GM23338 (cell line): ENCODE results near the gene TTBK1. TPM values are rescaled to one million over a fixed set of nuclear protein-coding genes. Genes with fewer than 3 reads are reported as not detected.

ENCODE experiments used
- ATAC-seq: fragments of 200-7000 bp; cut with Tn5 transposase; 3 replicates; pipeline ENCODE4 v1.9.1; 2020
- DNase-seq: peaks from one replicate; pipeline ENCODE4 v3.0.0-alpha.2; 2015; ENCODE audit warnings: low spot score
- H2AFZ ChIP-seq: fragments of 200-600 bp; sonication (generic); 2 replicates; pipeline ENCODE4 v1.8.0; 2016; ENCODE audit warnings: antibody characterized with exemption, mild to moderate bottlenecking, moderate library complexity
- H3F3A ChIP-seq: fragments of 200-600 bp; sonication (generic); replicated peaks from 2 replicates; pipeline ENCODE4 v1.8.0; 2017; ENCODE audit warnings: antibody characterized with exemption, mixed run types, low read depth
- H3K27ac ChIP-seq: fragments of 200-600 bp; sonication (generic); 2 replicates; pipeline ENCODE4 v1.6.1; 2016; ENCODE audit warnings: low read depth
- H3K27me3 ChIP-seq: fragments of 200-600 bp; sonication (generic); 2 replicates; pipeline ENCODE4 v1.8.0; 2016; ENCODE audit warnings: mild to moderate bottlenecking, mixed run types, moderate library complexity; ENCODE audit not compliant: insufficient read depth
- H3K36me3 ChIP-seq: fragments of 200-600 bp; sonication (generic); 2 replicates; pipeline ENCODE4 v1.8.0; 2016; ENCODE audit warnings: mild to moderate bottlenecking; ENCODE audit not compliant: insufficient read depth
- H3K4me1 ChIP-seq: fragments of 200-600 bp; sonication (generic); 2 replicates; pipeline ENCODE4 v1.8.0; 2016; ENCODE audit warnings: mild to moderate bottlenecking, moderate library complexity; ENCODE audit not compliant: insufficient read depth
- H3K4me2 ChIP-seq: fragments of 200-600 bp; sonication (generic); 2 replicates; pipeline ENCODE4 v1.7.1; 2017; ENCODE audit warnings: mixed run types
- H3K4me3 ChIP-seq: fragments of 200-600 bp; sonication (generic); 2 replicates; pipeline ENCODE4 v1.6.1; 2016; ENCODE audit warnings: mixed run types
- H3K79me2 ChIP-seq: fragments of 200-600 bp; sonication (generic); replicated peaks from 2 replicates; pipeline ENCODE4 v1.8.0; 2017; ENCODE audit warnings: mild to moderate bottlenecking; ENCODE audit not compliant: insufficient read depth
- H3K9me2 ChIP-seq: fragments of 200-600 bp; sonication (generic); 2 replicates; pipeline ENCODE4 v1.8.0; 2017; ENCODE audit not compliant: insufficient read depth
- H4K20me1 ChIP-seq: fragments of 200-600 bp; sonication (generic); replicated peaks from 2 replicates; pipeline ENCODE4 v1.8.0; 2017; ENCODE audit warnings: mild to moderate bottlenecking; ENCODE audit not compliant: insufficient read depth
- H3K27ac Mint-ChIP-seq: 2 replicates; pipeline ENCODE4 v1.8.0; 2020; ENCODE audit warnings: inconsistent platforms, mild to moderate bottlenecking, moderate library complexity, mixed read lengths
- H3K27me3 Mint-ChIP-seq: 3 replicates; pipeline ENCODE4 v1.8.0; 2022; ENCODE audit warnings: low read depth, mild to moderate bottlenecking, moderate library complexity, mixed read lengths, inconsistent platforms; ENCODE audit not compliant: insufficient read depth, poor library complexity
- H3K36me3 Mint-ChIP-seq: 3 replicates; pipeline ENCODE4 v1.8.0; 2021; ENCODE audit warnings: low read depth, mild to moderate bottlenecking, inconsistent platforms, moderate library complexity, mixed read lengths
- H3K4me1 Mint-ChIP-seq: 3 replicates; pipeline ENCODE4 v1.8.0; 2020; ENCODE audit warnings: mild to moderate bottlenecking, inconsistent platforms, mixed read lengths
- H3K4me3 Mint-ChIP-seq: 3 replicates; pipeline ENCODE4 v1.8.0; 2021; ENCODE audit warnings: moderate library complexity, mild to moderate bottlenecking, inconsistent platforms, mixed read lengths
- H3K9me3 Mint-ChIP-seq: 3 replicates; pipeline ENCODE4 v1.8.0; 2020; ENCODE audit warnings: moderate library complexity, mild to moderate bottlenecking, inconsistent platforms, mixed read lengths
- CREB1 ChIP-seq: fragments of 250-450 bp; sonication (Bioruptor Pico); IDR thresholded peaks from 2 replicates; pipeline ENCODE4 v1.5.0; 2020; ENCODE audit warnings: low read depth, mild to moderate bottlenecking, moderate library complexity
- CTCF ChIP-seq, 2 experiments: fragments of 200-600 bp in 1 of 2; sonication (generic) in 1 of 2; conservative IDR thresholded peaks; 2 replicates each; pipeline versions ENCODE4 v1.5.1 to v1.6.1; 2016 to 2017; ENCODE audit warnings: antibody characterized with exemption in 2 of 2, low read depth in 2 of 2, mild to moderate bottlenecking in 2 of 2, moderate library complexity in 1 of 2
- EZH2 ChIP-seq: fragments of 200-600 bp; sonication (generic); IDR thresholded peaks from one replicate; pipeline ENCODE4 v1.8.0; 2017; ENCODE audit warnings: antibody characterized with exemption, mild to moderate bottlenecking, low read depth; ENCODE audit not compliant: unreplicated experiment
- JUNB ChIP-seq: IDR thresholded peaks from one replicate; pipeline ENCODE4 v1.6.1; 2016; ENCODE audit warnings: antibody characterized with exemption; ENCODE audit not compliant: unreplicated experiment
- POLR2AphosphoS5 ChIP-seq: IDR thresholded peaks from 2 replicates; pipeline ENCODE4 v1.6.1; 2016; ENCODE audit warnings: antibody characterized with exemption, low read depth
- REST ChIP-seq: IDR thresholded peaks from one replicate; pipeline ENCODE4 v1.6.1; 2018; ENCODE audit warnings: antibody characterized with exemption; ENCODE audit not compliant: unreplicated experiment
- ZNF331 ChIP-seq: fragments of 250-450 bp; sonication (Bioruptor Pico); IDR thresholded peaks from 2 replicates; pipeline ENCODE4 v1.5.0; 2020; ENCODE audit warnings: low read depth, mild to moderate bottlenecking, moderate library complexity
- polyA plus RNA-seq: library from polyadenylated mRNA; unstranded; fragments of >200 nt; fragmentation: Nextera tagmentation; extraction: Ambion mirVana; gene quantifications from 2 replicates; pipeline ENCODE4 v1.2.1, GENCODE V29; 2016
- total RNA-seq: library from RNA; depleted of rRNA; stranded (reverse); fragments of >200 nt; shearing (Covaris generic); gene quantifications from 2 replicates; pipeline ENCODE4 v1.2.3, GENCODE V29; 2014

The TTBK1 gene
- total and polyA plus RNA-seq, 2 experiments from 2014 or later = 0.29 to 1.1 TPM

- H3K27me3 ChIP-seq = no peaks in the 10 kb centered on the region
- H3K4me1 Mint-ChIP-seq = peaks cover 3% of the 10 kb centered on the region; the same call in 2 of the 3 replicates
These were observed 36.0 kb upstream of the TTBK1 start for GRCh38 chr6:43207286-43207685.

GRCh38 chr6:43211955-43212354, 31.3 kb upstream of the TTBK1 start:
- no peaks in the 10 kb centered on the region for H3K9me3 Mint-ChIP-seq
- Histone ChIP-seq H3K27me3 (no peaks in the 10 kb centered on the region), H3K27ac (no peak overlapping the region), H3K79me2 (no peaks in the 10 kb centered on the region), H3K9me2 (no peaks in the 10 kb centered on the region), H2AFZ (no peak overlapping the region), H3K4me1 (no peaks in the 10 kb centered on the region), H3K4me3 (no peak overlapping the region), H3K36me3 (no peaks in the 10 kb centered on the region), H3F3A (no peaks in the 10 kb centered on the region), H4K20me1 (no peaks in the 10 kb centered on the region), H3K4me2 (no peak overlapping the region)
- DNase-seq (no peak), ATAC-seq (peak; percentile 63)
- H3K27ac Mint-ChIP-seq = no peak overlapping the region
- TF ChIP-seq EZH2 = no peak
- peak; percentile 14 to 50; a peak in 2 of 4 replicates for TF ChIP-seq CTCF (conservative IDR thresholded peaks at IDR 0.05; ENCODE audit: low read depth in 2 of 2)
- peaks cover 3% of the 10 kb centered on the region for H3K4me1 Mint-ChIP-seq
- H3K4me3 Mint-ChIP-seq = no peak overlapping the region
- H3K36me3 Mint-ChIP-seq = no peaks in the 10 kb centered on the region; the same call in 2 of the 3 replicates
- H3K27me3 Mint-ChIP-seq = peaks cover 2% of the 10 kb centered on the region

More at GRCh38 chr6:43207286-43207685, 36.0 kb upstream of the TTBK1 start:
- Histone ChIP-seq H3K79me2 (no peaks in the 10 kb centered on the region), H3K4me1 (no peaks in the 10 kb centered on the region), H3K4me2 (no peak overlapping the region), H3F3A (no peaks in the 10 kb centered on the region), H2AFZ (no peak overlapping the region), H3K36me3 (no peaks in the 10 kb centered on the region), H4K20me1 (no peaks in the 10 kb centered on the region), H3K9me2 (no peaks in the 10 kb centered on the region), H3K4me3 (no peak overlapping the region), H3K27ac (no peak overlapping the region)
- ATAC-seq = no peak
- Mint-ChIP-seq H3K27ac (no peak overlapping the region), H3K9me3 (no peaks in the 10 kb centered on the region), H3K36me3 (no peaks in the 10 kb centered on the region), H3K27me3 (peaks cover 8% of the 10 kb centered on the region), H3K4me3 (no peak overlapping the region)
- no peak for DNase-seq
- TF ChIP-seq CREB1 (CRISPR knock-in tag) (no peak), JUNB (no peak), POLR2AphosphoS5 (no peak), REST (no peak), ZNF331 (CRISPR knock-in tag) (no peak)
